PC-3 (cell line): ENCODE results near the gene NTRK2.

ENCODE experiments used
- CTCF ChIP-seq: fragments of 300-600 bp; sonication (generic); conservative IDR thresholded peaks from 2 replicates; pipeline ENCODE4 v1.5.1; 2017; ENCODE audit warnings: antibody characterized with exemption, low read depth, mild to moderate bottlenecking, low read length
- EZH2 ChIP-seq: fragments of 300-600 bp; sonication (generic); IDR thresholded peaks from one replicate; pipeline ENCODE4 v1.6.1; 2017; ENCODE audit warnings: antibody characterized with exemption, mild to moderate bottlenecking, low read length; ENCODE audit not compliant: unreplicated experiment
- EZH2phosphoT487 ChIP-seq: fragments of 300-600 bp; sonication (generic); IDR thresholded peaks from 2 replicates; pipeline ENCODE4 v1.6.1; 2018; ENCODE audit warnings: mild to moderate bottlenecking, antibody characterized with exemption, low read length, borderline replicate concordance

- TF ChIP-seq EZH2phosphoT487 (no peak), EZH2 (no peak), CTCF (no peak)
These were observed 332.4 kb downstream of the NTRK2 start for GRCh38 chr9:85001925-85002324.
